Left ventricle myocardium inferior (tissue), 1 donor: Measurements from ENCODE around the gene COPG1. TPM values are rescaled to one million over a fixed set of nuclear protein-coding genes. Genes with fewer than 3 reads are reported as not detected.

Experiments
- DNase-seq: peaks from one replicate; pipeline ENCODE4 v3.0.0-alpha.2; 2020
- H3K27ac ChIP-seq: fragments of 200-600 bp; replicated peaks from 2 replicates; pipeline ENCODE4 v1.8.0; 2021
- H3K27me3 ChIP-seq: fragments of 200-600 bp; 2 replicates; pipeline ENCODE4 v1.8.0; 2021; ENCODE audit warnings: low read depth
- H3K36me3 ChIP-seq: fragments of 200-600 bp; 2 replicates; pipeline ENCODE4 v1.8.0; 2021
- H3K4me1 ChIP-seq: fragments of 200-600 bp; 2 replicates; pipeline ENCODE4 v1.8.0; 2021
- H3K4me3 ChIP-seq: fragments of 200-600 bp; 2 replicates; pipeline ENCODE4 v1.8.0; 2021; ENCODE audit warnings: mild to moderate bottlenecking, moderate library complexity
- H3K9me3 ChIP-seq: fragments of 200-600 bp; replicated peaks from 2 replicates; pipeline ENCODE4 v1.8.0; 2021
- intact Hi-C: fragments of 100-400 bp; cut with micrococcal nuclease; formaldehyde crosslinking; loops from one replicate; pipeline ENCODE4 v1.11.0; 2022
- total RNA-seq: library from RNA; stranded (reverse); fragmentation: NEBNext Ultra II Directional; extraction: Animal tissue kit (Norgen Biotek cat#: 25700); gene quantifications from one replicate; pipeline ENCODE4 v1.2.1, GENCODE V29; 2021
- TF ChIP-seq, protein P1 (sequence below): fragments of 200-600 bp; IDR thresholded peaks from 2 replicates; pipeline ENCODE4 v1.8.0; 2021; ENCODE audit warnings: antibody characterized with exemption, mild to moderate bottlenecking, borderline replicate concordance
- donor health status: DM: no; HTN: yes; CAD: no; lungs with severe emphysema.

COPG1 gene
- total RNA-seq, 1 donor from 2014 or later: 86.1 TPM

GRCh38 chr3:129320825-129321487, 71.5 kb downstream of the COPG1 start:
- H3K4me3 ChIP-seq: no peak overlapping the region
- peaks cover 7% of the 10 kb centered on the region for H3K36me3 ChIP-seq
- intact Hi-C loops: no loop called here

GRCh38 chr3:129321887-129322286, 72.5 kb downstream of the COPG1 start:
- H3K4me3 ChIP-seq: no peak overlapping the region
- peaks cover 13% of the 10 kb centered on the region for H3K4me1 ChIP-seq
- no peaks in the 10 kb centered on the region for H3K9me3 ChIP-seq
- no peak for DNase-seq
- no peak overlapping the region for H3K27ac ChIP-seq
- H3K27me3 ChIP-seq: no peaks in the 10 kb centered on the region
- TF ChIP-seq, protein P1, sequence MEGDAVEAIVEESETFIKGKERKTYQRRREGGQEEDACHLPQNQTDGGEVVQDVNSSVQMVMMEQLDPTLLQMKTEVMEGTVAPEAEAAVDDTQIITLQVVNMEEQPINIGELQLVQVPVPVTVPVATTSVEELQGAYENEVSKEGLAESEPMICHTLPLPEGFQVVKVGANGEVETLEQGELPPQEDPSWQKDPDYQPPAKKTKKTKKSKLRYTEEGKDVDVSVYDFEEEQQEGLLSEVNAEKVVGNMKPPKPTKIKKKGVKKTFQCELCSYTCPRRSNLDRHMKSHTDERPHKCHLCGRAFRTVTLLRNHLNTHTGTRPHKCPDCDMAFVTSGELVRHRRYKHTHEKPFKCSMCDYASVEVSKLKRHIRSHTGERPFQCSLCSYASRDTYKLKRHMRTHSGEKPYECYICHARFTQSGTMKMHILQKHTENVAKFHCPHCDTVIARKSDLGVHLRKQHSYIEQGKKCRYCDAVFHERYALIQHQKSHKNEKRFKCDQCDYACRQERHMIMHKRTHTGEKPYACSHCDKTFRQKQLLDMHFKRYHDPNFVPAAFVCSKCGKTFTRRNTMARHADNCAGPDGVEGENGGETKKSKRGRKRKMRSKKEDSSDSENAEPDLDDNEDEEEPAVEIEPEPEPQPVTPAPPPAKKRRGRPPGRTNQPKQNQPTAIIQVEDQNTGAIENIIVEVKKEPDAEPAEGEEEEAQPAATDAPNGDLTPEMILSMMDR: no peak
- peaks cover 7% of the 10 kb centered on the region for H3K36me3 ChIP-seq
- intact Hi-C loops: no loop called here

More at GRCh38 chr3:129320825-129321487, 71.5 kb downstream of the COPG1 start:
- DNase-seq: no peak
- Histone ChIP-seq H3K27me3 (no peaks in the 10 kb centered on the region), H3K27ac (no peak overlapping the region), H3K9me3 (no peaks in the 10 kb centered on the region), H3K4me1 (peaks cover 22% of the 10 kb centered on the region)
- TF ChIP-seq, protein P1: no peak

DNA sequence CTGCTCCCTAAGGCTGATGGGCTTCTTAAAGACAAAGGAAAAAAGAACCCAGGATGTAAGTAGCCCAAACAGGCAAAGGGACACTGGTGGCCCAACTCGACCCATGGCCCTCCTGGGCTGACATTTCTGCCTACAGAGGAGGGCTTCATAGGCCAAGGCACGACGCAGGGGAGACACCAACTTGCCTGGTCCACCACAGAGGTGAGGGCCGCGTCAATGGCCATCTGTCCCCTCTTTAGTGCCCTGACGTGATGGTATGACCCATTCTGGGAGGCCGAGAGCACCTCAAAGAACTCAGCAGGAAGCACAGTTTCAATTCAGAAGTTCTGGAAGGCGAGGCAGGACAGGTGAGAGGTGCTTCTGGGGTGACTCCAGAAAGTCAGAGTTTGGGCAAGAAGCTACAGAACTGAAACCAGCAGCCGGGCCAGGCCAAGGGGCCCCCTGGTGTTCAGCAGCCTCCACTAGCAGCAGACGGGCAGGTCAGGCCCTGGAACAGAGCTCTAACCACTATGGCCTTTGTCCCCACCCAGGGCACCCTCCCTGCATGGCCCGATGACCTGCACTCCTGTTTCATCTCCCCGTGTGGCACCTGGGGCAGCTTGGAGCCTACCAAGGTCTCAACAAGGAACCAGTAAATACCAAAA, 74.4 kb downstream of the COPG1 start:
- Histone ChIP-seq H3K9me3 (no peaks in the 10 kb centered on the region), H3K36me3 (peaks cover 7% of the 10 kb centered on the region), H3K4me3 (no peak overlapping the region), H3K27ac (no peak overlapping the region), H3K27me3 (no peaks in the 10 kb centered on the region), H3K4me1 (no peaks in the 10 kb centered on the region)
- TF ChIP-seq, protein P1: no peak
- intact Hi-C loops: no loop called here
- DNase-seq: no peak

DNA sequence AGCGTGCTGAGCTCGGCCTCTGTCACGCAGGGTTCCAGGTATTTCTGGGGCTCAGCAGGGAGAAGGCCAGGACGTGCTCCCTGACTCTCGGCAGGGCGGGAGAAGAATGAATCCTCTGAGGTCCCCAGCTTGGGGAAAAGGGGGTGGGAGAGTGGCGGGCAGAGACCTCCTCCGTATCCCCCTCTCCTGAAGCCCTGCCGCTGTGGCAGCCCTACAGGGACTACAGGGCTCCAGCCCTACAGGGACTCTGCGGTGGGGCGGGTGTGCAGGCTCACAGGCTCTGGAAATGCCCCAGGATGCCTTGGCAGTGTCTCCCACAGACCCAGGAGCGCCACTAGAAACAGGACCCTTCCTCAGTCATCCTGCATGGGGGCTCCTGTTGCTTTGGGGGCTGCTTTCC, 75.4 kb downstream of the COPG1 start:
- intact Hi-C loops: no loop called here
- Histone ChIP-seq H3K4me3 (no peak overlapping the region), H3K9me3 (no peaks in the 10 kb centered on the region), H3K36me3 (peaks cover 7% of the 10 kb centered on the region), H3K4me1 (no peaks in the 10 kb centered on the region), H3K27ac (no peak overlapping the region), H3K27me3 (no peaks in the 10 kb centered on the region)
- TF ChIP-seq, protein P1: no peak
- DNase-seq: no peak

- no peak overlapping the region for H3K4me3 ChIP-seq
- H3K36me3 ChIP-seq: peaks cover 7% of the 10 kb centered on the region
- H3K9me3 ChIP-seq: no peaks in the 10 kb centered on the region
- H3K4me1 ChIP-seq: no peaks in the 10 kb centered on the region
- TF ChIP-seq, protein P1: no peak
- intact Hi-C loops: no loop called here
- no peaks in the 10 kb centered on the region for H3K27me3 ChIP-seq
- DNase-seq: no peak
- H3K27ac ChIP-seq: no peak overlapping the region
These were observed 76.0 kb downstream of the COPG1 start for GRCh38 chr3:129325383-129325782.
